ENCODE results near the gene ACAT1.
"Not testable (repeated sequence)": the region's sequence is repeated elsewhere in the genome, so short reads cannot be mapped to it uniquely, and the experiment has no call there.

ACAT1 gene

GRCh38 chr11:108121274-108122155, at the start of gene ACAT1:
TSS of gene ACAT1 (plus strand) at chr11:108121567. CDS start at chr11:108121607, 40 bp downstream.
- in situ Hi-C loops (cut with MboI; ENCODE audit: low sequenced_read_pairs): loop anchor here (25.0 kb wide), 1 partner anchor 541 kb away; the partner anchor contains the start of gene DDX10

GRCh38 chr11:108084811-108085210, 36.6 kb upstream of the ACAT1 start:
- in situ Hi-C loops (cut with MboI; ENCODE audit: low sequenced_read_pairs): no loop called here

- in situ Hi-C loops (cut with MboI; ENCODE audit: low sequenced_read_pairs): no loop called here
Measured at GRCh38 chr11:108085672-108086071, 35.7 kb upstream of the ACAT1 start.

GRCh38 chr11:108092134-108092533, 29.2 kb upstream of the ACAT1 start:
- in situ Hi-C loops (cut with MboI; ENCODE audit: low sequenced_read_pairs): no loop called here

- in situ Hi-C loops (cut with MboI; ENCODE audit: low sequenced_read_pairs): no loop called here
Measured at GRCh38 chr11:108093128-108093904, 28.1 kb upstream of the ACAT1 start.

GRCh38 chr11:108097179-108097578, 24.2 kb upstream of the ACAT1 start:
- in situ Hi-C loops (cut with MboI; ENCODE audit: low sequenced_read_pairs): no loop called here

GRCh38 chr11:108101090-108101775, 20.1 kb upstream of the ACAT1 start:
- in situ Hi-C loops (cut with MboI; ENCODE audit: low sequenced_read_pairs): loop anchor here (25.0 kb wide), 1 partner anchor 561 kb away; the partner anchor contains the start of gene DDX10

GRCh38 chr11:108111126-108111525, 10.2 kb upstream of the ACAT1 start:
- in situ Hi-C loops (cut with MboI; ENCODE audit: low sequenced_read_pairs): loop anchor here (25.0 kb wide), 1 partner anchor 551 kb away; the partner anchor contains the start of gene DDX10

- in situ Hi-C loops (cut with MboI; ENCODE audit: low sequenced_read_pairs): loop anchor here (25.0 kb wide), 1 partner anchor 550 kb away; the partner anchor contains the start of gene DDX10
Measured at GRCh38 chr11:108112057-108112456, 9.3 kb upstream of the ACAT1 start.

- in situ Hi-C loops (cut with MboI; ENCODE audit: low sequenced_read_pairs): loop anchor here (25.0 kb wide), 1 partner anchor 547 kb away; the partner anchor contains the start of gene DDX10
Measured at GRCh38 chr11:108115500-108116140, 5.7 kb upstream of the ACAT1 start.

- in situ Hi-C loops (cut with MboI; ENCODE audit: low sequenced_read_pairs): loop anchor here (25.0 kb wide), 1 partner anchor 544 kb away; the partner anchor contains the start of gene DDX10
Measured at GRCh38 chr11:108117746-108118371, 3.5 kb upstream of the ACAT1 start.

GRCh38 chr11:108120936-108121273, 462 bp upstream of the ACAT1 start:
- in situ Hi-C loops (cut with MboI; ENCODE audit: low sequenced_read_pairs): loop anchor here (25.0 kb wide), 1 partner anchor 541 kb away; the partner anchor contains the start of gene DDX10

GRCh38 chr11:108122166-108122628, 830 bp downstream of the ACAT1 start:
- in situ Hi-C loops (cut with MboI; ENCODE audit: low sequenced_read_pairs): loop anchor here (25.0 kb wide), 1 partner anchor 540 kb away; the partner anchor contains the start of gene DDX10

GRCh38 chr11:108125096-108125495, 3.7 kb downstream of the ACAT1 start:
- in situ Hi-C loops (cut with MboI; ENCODE audit: low sequenced_read_pairs): no loop called here

- in situ Hi-C loops (cut with MboI; ENCODE audit: low sequenced_read_pairs): no loop called here
Measured at GRCh38 chr11:108128772-108129171, 7.4 kb downstream of the ACAT1 start.

GRCh38 chr11:108131993-108132392, 10.6 kb downstream of the ACAT1 start:
- in situ Hi-C loops (cut with MboI; ENCODE audit: low sequenced_read_pairs): no loop called here

GRCh38 chr11:108132993-108133538, 11.7 kb downstream of the ACAT1 start:
- in situ Hi-C loops (cut with MboI; ENCODE audit: low sequenced_read_pairs): not testable (repeated sequence)

GRCh38 chr11:108135845-108136544, 14.6 kb downstream of the ACAT1 start:
- in situ Hi-C loops (cut with MboI; ENCODE audit: low sequenced_read_pairs): no loop called here

- in situ Hi-C loops (cut with MboI; ENCODE audit: low sequenced_read_pairs): no loop called here
Measured at GRCh38 chr11:108137212-108137611, 15.8 kb downstream of the ACAT1 start.
